Measurements from ENCODE around the gene APOBEC2. TPM values are rescaled to one million over a fixed set of nuclear protein-coding genes. Genes with fewer than 3 reads are reported as not detected.

Gene APOBEC2
- polyA plus RNA-seq, 3 donors: 0.34 to 0.99 (median 0.71) TPM

- DNase-seq: no peak
Observed at GRCh38 chr6:41037107-41037900, 15.7 kb upstream of the APOBEC2 start.

- DNase-seq: no peak
Observed at GRCh38 chr6:41038205-41038604, 14.8 kb upstream of the APOBEC2 start.

- no peak for DNase-seq
Observed at GRCh38 chr6:41039060-41039998, 13.7 kb upstream of the APOBEC2 start, which contains the start of gene UNC5CL. TSS of gene UNC5CL (minus strand) at chr6:41039221. CDS start at chr6:41035074, 4,147 bp downstream.

GRCh38 chr6:41040101-41040939 is 12.7 kb upstream of the APOBEC2 start:
- DNase-seq: no peak

- no peak for DNase-seq
Observed at GRCh38 chr6:41040940-41041536, 12.0 kb upstream of the APOBEC2 start.

GRCh38 chr6:41042226-41043055 is 10.6 kb upstream of the APOBEC2 start, which contains the start of gene TSPO2:
TSS of gene TSPO2 (plus strand) at chr6:41042467. CDS start at chr6:41042986, 519 bp downstream.
- DNase-seq: no peak

- DNase-seq: no peak
Observed at GRCh38 chr6:41043151-41043550, 9.9 kb upstream of the APOBEC2 start.

- DNase-seq: no peak
Observed at GRCh38 chr6:41045664-41046063, 7.3 kb upstream of the APOBEC2 start.

GRCh38 chr6:41046084-41046483 is 6.9 kb upstream of the APOBEC2 start:
- DNase-seq: no peak

- DNase-seq: no peak
Observed at GRCh38 chr6:41047306-41047705, 5.7 kb upstream of the APOBEC2 start.

GRCh38 chr6:41047745-41048732 is 5.0 kb upstream of the APOBEC2 start:
- DNase-seq: no peak

- no peak for DNase-seq
Observed at GRCh38 chr6:41049521-41049920, 3.5 kb upstream of the APOBEC2 start.

GRCh38 chr6:41049955-41050354 is 3.0 kb upstream of the APOBEC2 start:
- no peak for DNase-seq

- no peak for DNase-seq
Observed at GRCh38 chr6:41050536-41050935, 2.5 kb upstream of the APOBEC2 start.

GRCh38 chr6:41051873-41052272 is 1.1 kb upstream of the APOBEC2 start:
- DNase-seq: no peak

GRCh38 chr6:41054511-41054910 is 1.5 kb downstream of the APOBEC2 start:
- DNase-seq: no peak

- DNase-seq: no peak
Observed at GRCh38 chr6:41055149-41055548, 2.1 kb downstream of the APOBEC2 start.

GRCh38 chr6:41056768-41057490 is 3.9 kb downstream of the APOBEC2 start:
- DNase-seq: no peak

All from renal pelvis (tissue), 4 donors.